ENCODE results near the gene KRTAP4-5.

- TF ChIP-seq CTCF (IDR thresholded peaks at IDR 0.05) = no peak
- TF ChIP-seq ZFX (IDR thresholded peaks at IDR 0.05; ENCODE audit: borderline replicate concordance) = no peak
Observed at GRCh38 chr17:41121742-41122141, 27.9 kb downstream of the KRTAP4-5 start.
